K562 (cell line): ENCODE results near the gene CTU1.

Experiments
- CHD2 ChIP-seq: IDR thresholded peaks from 2 replicates; pipeline ENCODE4 v1.6.1; 2011; ENCODE audit warnings: low read depth, low read length
- ZNF140 ChIP-seq: fragments of 250-450 bp; sonication (Bioruptor Pico); IDR thresholded peaks from 2 replicates; pipeline ENCODE4 v1.8.0; 2021; ENCODE audit warnings: moderate library complexity, mild to moderate bottlenecking, inconsistent platforms
- ZNF3 ChIP-seq: fragments of 250-450 bp; sonication (Bioruptor Pico); IDR thresholded peaks from 2 replicates; pipeline ENCODE4 v1.5.0; 2021; ENCODE audit warnings: mild to moderate bottlenecking, moderate library complexity
- TF ChIP-seq, protein P1 (sequence below): fragments of 450-650 bp; IDR thresholded peaks from 2 replicates; pipeline ENCODE4 v1.6.1; 2016; ENCODE audit warnings: missing biosample characterization, missing genetic modification characterization
- TF ChIP-seq, protein P2 (sequence below), 3 experiments: IDR thresholded peaks in 2 of 3; conservative IDR thresholded peaks in 1 of 3; 2 replicates each; pipeline ENCODE4 v1.5.1; 2011 to 2012; ENCODE audit warnings: low read length in 3 of 3, mild to moderate bottlenecking in 3 of 3, control low read depth in 2 of 3, improper control_type of control experiment in 1 of 3, inconsistent platforms in 1 of 3, low read depth in 1 of 3, mixed read lengths in 1 of 3, moderate library complexity in 1 of 3; ENCODE audit not compliant: insufficient read depth in 2 of 3
- TF ChIP-seq, protein P3 (sequence below): fragments of 150-350 bp; conservative IDR thresholded peaks from 2 replicates; pipeline ENCODE4 v1.6.1; 2014; ENCODE audit warnings: low read length
- TF ChIP-seq, protein P4 (sequence below), 2 experiments: fragments of 450-650 bp in 1 of 2; sonication (generic) in 1 of 2; formaldehyde crosslinking in 1 of 2; IDR thresholded peaks in 1 of 2; conservative IDR thresholded peaks in 1 of 2; 2 replicates each; pipeline versions ENCODE4 v1.6.1 to v1.8.1; 2016 to 2023; ENCODE audit warnings: mild to moderate bottlenecking in 2 of 2, moderate library complexity in 2 of 2, inconsistent platforms in 1 of 2, missing genetic modification reagents in 1 of 2
- TF ChIP-seq, protein P5 (sequence below): fragments of 250-450 bp; sonication (Bioruptor Pico); IDR thresholded peaks from 2 replicates; pipeline ENCODE4 v1.5.0; 2020; ENCODE audit warnings: mild to moderate bottlenecking

DNA sequence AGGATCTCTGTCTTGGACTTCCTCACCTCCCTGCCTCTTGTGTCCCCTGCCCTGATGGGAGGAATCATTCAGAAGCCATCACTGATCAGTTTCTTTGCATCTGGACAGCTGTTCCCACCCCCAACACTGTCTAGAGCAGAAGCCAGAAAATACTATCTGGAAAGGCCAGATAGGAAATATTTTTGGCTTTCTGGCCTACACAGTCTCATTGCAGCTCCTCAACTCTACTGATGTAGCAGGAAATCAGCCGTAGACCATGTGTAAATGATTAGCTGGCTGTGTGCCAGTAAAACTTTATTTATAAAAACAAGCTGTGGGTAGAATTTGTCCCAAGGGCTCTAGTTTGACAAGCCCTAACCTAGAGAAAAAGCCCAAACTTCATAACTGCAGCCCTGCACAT lies 39.5 kb upstream of the CTU1 start:
- TF ChIP-seq, protein P1, sequence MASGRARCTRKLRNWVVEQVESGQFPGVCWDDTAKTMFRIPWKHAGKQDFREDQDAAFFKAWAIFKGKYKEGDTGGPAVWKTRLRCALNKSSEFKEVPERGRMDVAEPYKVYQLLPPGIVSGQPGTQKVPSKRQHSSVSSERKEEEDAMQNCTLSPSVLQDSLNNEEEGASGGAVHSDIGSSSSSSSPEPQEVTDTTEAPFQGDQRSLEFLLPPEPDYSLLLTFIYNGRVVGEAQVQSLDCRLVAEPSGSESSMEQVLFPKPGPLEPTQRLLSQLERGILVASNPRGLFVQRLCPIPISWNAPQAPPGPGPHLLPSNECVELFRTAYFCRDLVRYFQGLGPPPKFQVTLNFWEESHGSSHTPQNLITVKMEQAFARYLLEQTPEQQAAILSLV (tag), result no peak
- TF ChIP-seq, protein P2, sequence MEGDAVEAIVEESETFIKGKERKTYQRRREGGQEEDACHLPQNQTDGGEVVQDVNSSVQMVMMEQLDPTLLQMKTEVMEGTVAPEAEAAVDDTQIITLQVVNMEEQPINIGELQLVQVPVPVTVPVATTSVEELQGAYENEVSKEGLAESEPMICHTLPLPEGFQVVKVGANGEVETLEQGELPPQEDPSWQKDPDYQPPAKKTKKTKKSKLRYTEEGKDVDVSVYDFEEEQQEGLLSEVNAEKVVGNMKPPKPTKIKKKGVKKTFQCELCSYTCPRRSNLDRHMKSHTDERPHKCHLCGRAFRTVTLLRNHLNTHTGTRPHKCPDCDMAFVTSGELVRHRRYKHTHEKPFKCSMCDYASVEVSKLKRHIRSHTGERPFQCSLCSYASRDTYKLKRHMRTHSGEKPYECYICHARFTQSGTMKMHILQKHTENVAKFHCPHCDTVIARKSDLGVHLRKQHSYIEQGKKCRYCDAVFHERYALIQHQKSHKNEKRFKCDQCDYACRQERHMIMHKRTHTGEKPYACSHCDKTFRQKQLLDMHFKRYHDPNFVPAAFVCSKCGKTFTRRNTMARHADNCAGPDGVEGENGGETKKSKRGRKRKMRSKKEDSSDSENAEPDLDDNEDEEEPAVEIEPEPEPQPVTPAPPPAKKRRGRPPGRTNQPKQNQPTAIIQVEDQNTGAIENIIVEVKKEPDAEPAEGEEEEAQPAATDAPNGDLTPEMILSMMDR (IDR thresholded peaks at IDR 0.05 in 2 of 3, conservative IDR thresholded peaks at IDR 0.05 in 1 of 3; ENCODE audit: insufficient read depth in 2 of 3, low read depth in 1 of 3, low read length in 3 of 3), result no peak
- TF ChIP-seq ZNF3 (CRISPR knock-in tag), result no peak
- TF ChIP-seq, protein P3, sequence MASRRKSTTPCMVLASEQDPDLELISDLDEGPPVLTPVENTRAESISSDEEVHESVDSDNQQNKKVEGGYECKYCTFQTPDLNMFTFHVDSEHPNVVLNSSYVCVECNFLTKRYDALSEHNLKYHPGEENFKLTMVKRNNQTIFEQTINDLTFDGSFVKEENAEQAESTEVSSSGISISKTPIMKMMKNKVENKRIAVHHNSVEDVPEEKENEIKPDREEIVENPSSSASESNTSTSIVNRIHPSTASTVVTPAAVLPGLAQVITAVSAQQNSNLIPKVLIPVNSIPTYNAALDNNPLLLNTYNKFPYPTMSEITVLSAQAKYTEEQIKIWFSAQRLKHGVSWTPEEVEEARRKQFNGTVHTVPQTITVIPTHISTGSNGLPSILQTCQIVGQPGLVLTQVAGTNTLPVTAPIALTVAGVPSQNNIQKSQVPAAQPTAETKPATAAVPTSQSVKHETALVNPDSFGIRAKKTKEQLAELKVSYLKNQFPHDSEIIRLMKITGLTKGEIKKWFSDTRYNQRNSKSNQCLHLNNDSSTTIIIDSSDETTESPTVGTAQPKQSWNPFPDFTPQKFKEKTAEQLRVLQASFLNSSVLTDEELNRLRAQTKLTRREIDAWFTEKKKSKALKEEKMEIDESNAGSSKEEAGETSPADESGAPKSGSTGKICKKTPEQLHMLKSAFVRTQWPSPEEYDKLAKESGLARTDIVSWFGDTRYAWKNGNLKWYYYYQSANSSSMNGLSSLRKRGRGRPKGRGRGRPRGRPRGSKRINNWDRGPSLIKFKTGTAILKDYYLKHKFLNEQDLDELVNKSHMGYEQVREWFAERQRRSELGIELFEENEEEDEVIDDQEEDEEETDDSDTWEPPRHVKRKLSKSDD, result no peak
- TF ChIP-seq CHD2, result no peak
- TF ChIP-seq, protein P4, sequence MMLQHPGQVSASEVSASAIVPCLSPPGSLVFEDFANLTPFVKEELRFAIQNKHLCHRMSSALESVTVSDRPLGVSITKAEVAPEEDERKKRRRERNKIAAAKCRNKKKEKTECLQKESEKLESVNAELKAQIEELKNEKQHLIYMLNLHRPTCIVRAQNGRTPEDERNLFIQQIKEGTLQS (IDR thresholded peaks at IDR 0.05), result no peak
- TF ChIP-seq, protein P4 (CRISPR knock-in tag; conservative IDR thresholded peaks at IDR 0.05), result no peak
- TF ChIP-seq, protein P5, sequence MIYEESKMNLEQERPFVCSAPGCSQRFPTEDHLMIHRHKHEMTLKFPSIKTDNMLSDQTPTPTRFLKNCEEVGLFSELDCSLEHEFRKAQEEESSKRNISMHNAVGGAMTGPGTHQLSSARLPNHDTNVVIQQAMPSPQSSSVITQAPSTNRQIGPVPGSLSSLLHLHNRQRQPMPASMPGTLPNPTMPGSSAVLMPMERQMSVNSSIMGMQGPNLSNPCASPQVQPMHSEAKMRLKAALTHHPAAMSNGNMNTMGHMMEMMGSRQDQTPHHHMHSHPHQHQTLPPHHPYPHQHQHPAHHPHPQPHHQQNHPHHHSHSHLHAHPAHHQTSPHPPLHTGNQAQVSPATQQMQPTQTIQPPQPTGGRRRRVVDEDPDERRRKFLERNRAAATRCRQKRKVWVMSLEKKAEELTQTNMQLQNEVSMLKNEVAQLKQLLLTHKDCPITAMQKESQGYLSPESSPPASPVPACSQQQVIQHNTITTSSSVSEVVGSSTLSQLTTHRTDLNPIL (CRISPR knock-in tag), result no peak
- no peak for TF ChIP-seq ZNF140
